A549 (cell line): Measurements from ENCODE around the gene IMPDH2.

ENCODE experiments used
- EP300 ChIP-seq, 2 experiments: fragments of >200 bp; sonication (Bioruptor Twin); formaldehyde crosslinking; IDR thresholded peaks; 2 replicates in 1 of 2; 3 replicates in 1 of 2; pipeline ENCODE4 v1.6.1; 2016 to 2017
- JUNB ChIP-seq: fragments of >200 bp; sonication (Bioruptor Twin); formaldehyde crosslinking; IDR thresholded peaks from 2 replicates; pipeline ENCODE4 v1.6.1; 2016
- MAFK ChIP-seq: fragments of 450-650 bp; IDR thresholded peaks from 2 replicates; pipeline ENCODE4 v1.6.1; 2014; ENCODE audit not compliant: partially characterized antibody
- POLR2A ChIP-seq: IDR thresholded peaks from 2 replicates; pipeline ENCODE4 v1.6.1; 2012; ENCODE audit warnings: mild to moderate bottlenecking, low read length
- RCOR1 ChIP-seq: fragments of 150-350 bp; IDR thresholded peaks from 2 replicates; pipeline ENCODE4 v1.6.1; 2014; ENCODE audit warnings: antibody characterized with exemption, low read length, low read depth
- TF ChIP-seq, protein P1 (sequence below): fragments of >200 bp; sonication (Bioruptor Twin); formaldehyde crosslinking; IDR thresholded peaks from 3 replicates; pipeline ENCODE4 v1.5.1; 2016

DNA sequence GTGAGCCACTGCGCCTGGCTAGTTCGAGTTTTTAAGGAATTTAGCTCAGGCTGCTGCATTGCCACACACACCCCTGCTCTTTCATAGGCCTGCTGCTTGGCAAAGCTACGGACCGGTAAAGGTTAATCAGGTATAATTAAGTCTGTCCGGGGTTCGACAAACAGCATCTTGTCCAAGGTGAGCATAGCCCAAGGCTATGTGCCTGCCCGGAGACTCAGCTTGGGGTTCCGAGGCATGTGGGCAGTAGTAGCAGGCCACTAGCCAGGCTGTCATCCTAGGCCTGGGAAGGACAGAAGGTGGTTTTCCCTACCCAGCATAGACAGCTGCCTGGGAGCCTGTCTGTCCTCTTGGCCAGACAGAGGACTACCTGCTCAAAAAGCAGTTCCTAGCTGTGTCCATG is 32.6 kb downstream of the IMPDH2 start:
- TF ChIP-seq, protein P1, sequence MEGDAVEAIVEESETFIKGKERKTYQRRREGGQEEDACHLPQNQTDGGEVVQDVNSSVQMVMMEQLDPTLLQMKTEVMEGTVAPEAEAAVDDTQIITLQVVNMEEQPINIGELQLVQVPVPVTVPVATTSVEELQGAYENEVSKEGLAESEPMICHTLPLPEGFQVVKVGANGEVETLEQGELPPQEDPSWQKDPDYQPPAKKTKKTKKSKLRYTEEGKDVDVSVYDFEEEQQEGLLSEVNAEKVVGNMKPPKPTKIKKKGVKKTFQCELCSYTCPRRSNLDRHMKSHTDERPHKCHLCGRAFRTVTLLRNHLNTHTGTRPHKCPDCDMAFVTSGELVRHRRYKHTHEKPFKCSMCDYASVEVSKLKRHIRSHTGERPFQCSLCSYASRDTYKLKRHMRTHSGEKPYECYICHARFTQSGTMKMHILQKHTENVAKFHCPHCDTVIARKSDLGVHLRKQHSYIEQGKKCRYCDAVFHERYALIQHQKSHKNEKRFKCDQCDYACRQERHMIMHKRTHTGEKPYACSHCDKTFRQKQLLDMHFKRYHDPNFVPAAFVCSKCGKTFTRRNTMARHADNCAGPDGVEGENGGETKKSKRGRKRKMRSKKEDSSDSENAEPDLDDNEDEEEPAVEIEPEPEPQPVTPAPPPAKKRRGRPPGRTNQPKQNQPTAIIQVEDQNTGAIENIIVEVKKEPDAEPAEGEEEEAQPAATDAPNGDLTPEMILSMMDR = no peak
- no peak for TF ChIP-seq POLR2A
- TF ChIP-seq MAFK = no peak
- no peak for TF ChIP-seq RCOR1
- no peak for TF ChIP-seq JUNB
- no peak for TF ChIP-seq EP300 (IDR thresholded peaks at IDR 0.05)
